NCI-H1048 (cell line): ENCODE results near the gene FGFR2.

Experiments used
- DNase-seq: peaks from one replicate; lab custom pipeline; 2025; lab: John Stamatoyannopoulos, UW

Gene FGFR2

GRCh38 chr10:121553511-121554264 is 44.6 kb downstream of the FGFR2 start:
- peak; percentile 58 for DNase-seq

- DNase-seq: no peak
Observed at GRCh38 chr10:121552746-121553145, 45.5 kb downstream of the FGFR2 start.

- DNase-seq: no peak
Observed at GRCh38 chr10:121551210-121551885, 46.9 kb downstream of the FGFR2 start.

- DNase-seq: no peak
Observed at GRCh38 chr10:121544301-121544869, 53.9 kb downstream of the FGFR2 start.

GRCh38 chr10:121543545-121543944 is 54.7 kb downstream of the FGFR2 start:
- no peak for DNase-seq

- DNase-seq: no peak
Observed at GRCh38 chr10:121541450-121542120, 56.7 kb downstream of the FGFR2 start.

GRCh38 chr10:121540732-121541395 is 57.4 kb downstream of the FGFR2 start:
- no peak for DNase-seq

GRCh38 chr10:121539786-121540185 is 58.5 kb downstream of the FGFR2 start:
- no peak for DNase-seq

GRCh38 chr10:121536310-121536913 is 61.8 kb downstream of the FGFR2 start:
- DNase-seq: no peak

GRCh38 chr10:121535381-121535780 is 62.9 kb downstream of the FGFR2 start:
- no peak for DNase-seq

- no peak for DNase-seq
Observed at GRCh38 chr10:121532292-121532864, 65.9 kb downstream of the FGFR2 start.

- no peak for DNase-seq
Observed at GRCh38 chr10:121531830-121532178, 66.4 kb downstream of the FGFR2 start.

GRCh38 chr10:121531076-121531829 is 67.0 kb downstream of the FGFR2 start:
- no peak for DNase-seq

GRCh38 chr10:121530481-121531075 is 67.7 kb downstream of the FGFR2 start:
- DNase-seq: no peak

- no peak for DNase-seq
Observed at GRCh38 chr10:121527690-121528089, 70.6 kb downstream of the FGFR2 start.

GRCh38 chr10:121526801-121527221 is 71.4 kb downstream of the FGFR2 start:
- no peak for DNase-seq

- no peak for DNase-seq
Observed at GRCh38 chr10:121526135-121526790, 72.0 kb downstream of the FGFR2 start.

GRCh38 chr10:121525251-121526134 is 72.8 kb downstream of the FGFR2 start:
- no peak for DNase-seq
